ENCODE measurements around the gene BMPR1A.
"Not testable (repeated sequence)": the region's sequence is repeated elsewhere in the genome, so short reads cannot be mapped to it uniquely, and the experiment has no call there.

The BMPR1A gene

GRCh38 chr10:86857128-86857721, 100.8 kb downstream of the BMPR1A start:
- no peak for TF ChIP-seq CTCF (conservative IDR thresholded peaks at IDR 0.05)
- H3K27ac ChIP-seq = no peak overlapping the region

GRCh38 chr10:86858011-86858410, 101.6 kb downstream of the BMPR1A start:
- TF ChIP-seq CTCF (conservative IDR thresholded peaks at IDR 0.05) = no peak
- H3K27ac ChIP-seq = no peak overlapping the region

GRCh38 chr10:86861351-86861750, 104.9 kb downstream of the BMPR1A start:
- H3K27ac ChIP-seq = no peak overlapping the region
- no peak for TF ChIP-seq CTCF (conservative IDR thresholded peaks at IDR 0.05)

GRCh38 chr10:86862373-86862772, 106.0 kb downstream of the BMPR1A start:
- no peak for TF ChIP-seq CTCF (conservative IDR thresholded peaks at IDR 0.05)
- peak overlapping the region; percentile 20 for H3K27ac ChIP-seq

GRCh38 chr10:86862786-86863483, 106.5 kb downstream of the BMPR1A start:
- TF ChIP-seq CTCF (conservative IDR thresholded peaks at IDR 0.05) = no peak
- peak overlapping the region; percentile 20 for H3K27ac ChIP-seq

- no peak overlapping the region for H3K27ac ChIP-seq
- TF ChIP-seq CTCF (conservative IDR thresholded peaks at IDR 0.05) = no peak
Measured at GRCh38 chr10:86863484-86863842, 107.0 kb downstream of the BMPR1A start.

- not testable (repeated sequence) for H3K27ac ChIP-seq
Measured at GRCh38 chr10:86865011-86865811, 108.8 kb downstream of the BMPR1A start.

Data from VCaP (cell line).